HEK293 (cell line): Measurements from ENCODE around the gene EIPR1.

ENCODE experiments used
- CTCF ChIA-PET: fragments of 350-600 bp; formaldehyde crosslinking; extraction: SDS; loops from one replicate; lab custom pipeline; 2021; ENCODE audit warnings: antibody characterized with exemption; lab: Yijun Ruan, JAX
- POLR2A ChIA-PET: fragments of 300-600 bp; formaldehyde crosslinking; extraction: SDS; loops from one replicate; lab custom pipeline; 2020; ENCODE audit warnings: antibody characterized with exemption, inconsistent platforms; lab: Yijun Ruan, JAX
- H3K27ac ChIP-seq: fragments of 200-500 bp; sonication (Bioruptor generic); 2 replicates; pipeline ENCODE4 v1.5.1; 2014; ENCODE audit warnings: low read depth, low read length, control low read depth, inconsistent platforms; ENCODE audit errors: extremely low read depth
- H3K36me3 ChIP-seq, 2 experiments: fragments of 200-500 bp in 1 of 2; sonication (Bioruptor generic) in 1 of 2; 1 replicate in 1 of 2; 2 replicates in 1 of 2; pipeline ENCODE4 v1.5.1; 2014 to 2017; ENCODE audit warnings: inconsistent platforms in 2 of 2, low read length in 2 of 2; ENCODE audit not compliant: control insufficient read depth in 2 of 2, insufficient read depth in 1 of 2
- H3K4me1 ChIP-seq: fragments of 200-500 bp; sonication (Bioruptor generic); 2 replicates; pipeline ENCODE4 v1.5.1; 2014; ENCODE audit warnings: mild to moderate bottlenecking, low read length, inconsistent platforms; ENCODE audit not compliant: control insufficient read depth, insufficient read depth
- H3K4me3 ChIP-seq: 2 replicates; pipeline ENCODE4 v1.5.1; 2011; ENCODE audit warnings: low read depth, mild to moderate bottlenecking, control low read depth, low read length, moderate library complexity
- H3K9me3 ChIP-seq: fragments of 200-500 bp; sonication (Bioruptor generic); 2 replicates; pipeline ENCODE4 v1.5.1; 2014; ENCODE audit warnings: low read depth, low read length, inconsistent platforms; ENCODE audit not compliant: control insufficient read depth, insufficient read depth
- ELK4 ChIP-seq: IDR thresholded peaks from 2 replicates; pipeline ENCODE4 v1.6.1; 2011; ENCODE audit warnings: mild to moderate bottlenecking, low read depth, low read length, borderline replicate concordance
- SALL2 ChIP-seq: fragments of 450-650 bp; formaldehyde crosslinking; IDR thresholded peaks from 2 replicates; pipeline ENCODE4 v1.5.0; 2017; ENCODE audit warnings: missing biosample characterization, mild to moderate bottlenecking, missing genetic modification characterization, borderline replicate concordance
- SETDB1 ChIP-seq: IDR thresholded peaks from one replicate; pipeline ENCODE4 v1.6.1; 2017; ENCODE audit warnings: mild to moderate bottlenecking, low read length, moderate library complexity, mixed read lengths; ENCODE audit not compliant: insufficient read length
- ZBTB8A ChIP-seq: fragments of 450-650 bp; formaldehyde crosslinking; IDR thresholded peaks from 2 replicates; pipeline ENCODE4 v1.5.1; 2016; ENCODE audit warnings: missing biosample characterization, missing genetic modification characterization
- ZEB2 ChIP-seq: fragments of 450-650 bp; formaldehyde crosslinking; IDR thresholded peaks from 2 replicates; pipeline ENCODE4 v1.5.1; 2016; ENCODE audit warnings: missing biosample characterization, missing genetic modification characterization
- ZFP3 ChIP-seq: fragments of 450-650 bp; formaldehyde crosslinking; IDR thresholded peaks from 2 replicates; pipeline ENCODE4 v1.5.1; 2016; ENCODE audit warnings: low read depth, missing biosample characterization, missing genetic modification characterization
- ZNF112 ChIP-seq: fragments of 450-650 bp; formaldehyde crosslinking; IDR thresholded peaks from 2 replicates; pipeline ENCODE4 v1.5.0; 2017; ENCODE audit warnings: missing biosample characterization, missing genetic modification characterization
- ZNF155 ChIP-seq: fragments of 450-650 bp; formaldehyde crosslinking; IDR thresholded peaks from 2 replicates; pipeline ENCODE4 v1.5.1; 2016; ENCODE audit warnings: missing biosample characterization, missing genetic modification characterization
- ZNF16 ChIP-seq: fragments of 450-650 bp; formaldehyde crosslinking; IDR thresholded peaks from 2 replicates; pipeline ENCODE4 v1.5.1; 2016; ENCODE audit warnings: low read depth, missing biosample characterization, missing genetic modification characterization
- ZNF2 ChIP-seq: fragments of 450-650 bp; formaldehyde crosslinking; IDR thresholded peaks from 2 replicates; pipeline ENCODE4 v1.5.1; 2016; ENCODE audit warnings: missing biosample characterization, missing genetic modification characterization
- ZNF549 ChIP-seq: fragments of 450-650 bp; IDR thresholded peaks from 2 replicates; pipeline ENCODE4 v1.5.1; 2018; ENCODE audit warnings: missing biosample characterization, missing genetic modification characterization, mild to moderate bottlenecking, inconsistent platforms, moderate library complexity
- ZNF580 ChIP-seq: fragments of 450-650 bp; formaldehyde crosslinking; IDR thresholded peaks from 2 replicates; pipeline ENCODE4 v1.5.1; 2016; ENCODE audit warnings: missing biosample characterization, missing genetic modification characterization
- ZNF701 ChIP-seq: fragments of 450-650 bp; formaldehyde crosslinking; IDR thresholded peaks from 2 replicates; pipeline ENCODE4 v1.5.1; 2016; ENCODE audit warnings: missing biosample characterization, missing genetic modification characterization
- ZNF843 ChIP-seq: fragments of 450-650 bp; formaldehyde crosslinking; IDR thresholded peaks from 2 replicates; pipeline ENCODE4 v1.5.1; 2016; ENCODE audit warnings: missing biosample characterization, missing genetic modification characterization
- ZXDB ChIP-seq: fragments of 450-650 bp; formaldehyde crosslinking; IDR thresholded peaks from 2 replicates; pipeline ENCODE4 v1.5.1; 2016; ENCODE audit warnings: missing biosample characterization, missing genetic modification characterization
- TF ChIP-seq, protein P1 (sequence below): fragments of 450-650 bp; formaldehyde crosslinking; IDR thresholded peaks from 2 replicates; pipeline ENCODE4 v1.5.1; 2016; ENCODE audit warnings: missing biosample characterization, missing genetic modification characterization
- TF ChIP-seq, protein P2 (sequence below): fragments of 450-650 bp; formaldehyde crosslinking; IDR thresholded peaks from 2 replicates; pipeline ENCODE4 v1.5.1; 2017; ENCODE audit warnings: missing biosample characterization, missing genetic modification characterization

Gene EIPR1

DNA sequence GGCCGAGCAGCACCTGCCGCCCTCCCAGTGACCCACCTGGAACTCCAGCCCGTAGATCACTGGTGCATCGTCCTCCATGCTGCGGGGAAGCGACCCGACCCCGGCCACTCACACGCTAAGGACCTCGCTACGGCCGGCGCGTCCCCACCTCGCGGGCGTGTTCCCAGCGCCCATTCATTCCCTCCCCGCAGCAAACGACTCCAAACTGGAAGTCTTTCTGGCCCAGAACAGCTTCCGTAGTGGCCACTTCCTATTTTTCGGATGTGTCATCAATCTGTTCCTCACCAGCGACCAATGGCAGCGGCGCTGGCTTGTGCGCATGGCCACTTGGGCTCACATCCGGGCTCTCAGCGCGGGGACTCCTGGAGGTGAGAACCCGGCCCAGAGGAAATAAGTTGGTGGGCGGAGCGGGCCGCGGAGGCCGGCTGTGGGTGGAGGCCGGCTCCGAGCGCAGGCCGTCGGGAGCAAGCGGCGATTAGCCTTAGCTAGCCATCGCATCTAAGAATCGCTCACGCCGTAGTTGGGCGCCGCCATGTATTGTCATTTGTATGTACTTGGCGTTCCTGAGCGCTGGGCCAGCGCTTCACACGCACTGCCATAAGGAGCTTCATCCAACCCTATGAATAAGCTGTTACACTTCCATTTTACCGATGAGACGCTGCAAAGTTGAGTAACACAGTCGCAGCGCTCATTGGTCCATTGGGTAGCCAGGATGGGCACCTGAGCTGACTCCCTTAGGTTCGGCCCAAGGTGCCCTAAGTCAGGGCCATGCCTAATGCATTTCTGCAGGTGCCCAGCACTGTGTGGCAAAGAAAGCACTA lies at the start of gene EIPR1 (continued):
- TF ChIP-seq ZNF2 (tag by site-specific recombination) (peak; percentile 79; the same call in 1 of the 2 replicates), ZBTB8A (tag by site-specific recombination) (peak; percentile 33), SALL2 (tag by site-specific recombination) (no peak), ELK4 (no peak; the same call in 1 of the 2 replicates), ZNF16 (no peak), ZNF843 (tag by site-specific recombination) (no peak)
- TF ChIP-seq, protein P1, sequence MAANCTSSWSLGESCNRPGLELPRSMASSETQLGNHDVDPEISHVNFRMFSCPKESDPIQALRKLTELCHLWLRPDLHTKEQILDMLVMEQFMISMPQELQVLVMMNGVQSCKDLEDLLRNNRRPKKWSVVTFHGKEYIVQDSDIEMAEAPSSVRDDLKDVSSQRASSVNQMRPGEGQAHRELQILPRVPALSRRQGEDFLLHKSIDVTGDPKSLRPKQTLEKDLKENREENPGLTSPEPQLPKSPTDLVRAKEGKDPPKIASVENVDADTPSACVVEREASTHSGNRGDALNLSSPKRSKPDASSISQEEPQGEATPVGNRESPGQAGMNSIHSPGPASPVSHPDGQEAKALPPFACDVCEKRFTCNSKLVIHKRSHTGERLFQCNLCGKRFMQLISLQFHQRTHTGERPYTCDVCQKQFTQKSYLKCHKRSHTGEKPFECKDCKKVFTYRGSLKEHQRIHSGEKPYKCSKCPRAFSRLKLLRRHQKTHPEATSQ (tag by site-specific recombination) = no peak

- TF ChIP-seq ZFP3 (tag by site-specific recombination) (no peak), ZNF580 (tag by site-specific recombination) (no peak), ZNF112 (tag by site-specific recombination) (no peak), ZNF155 (tag by site-specific recombination) (no peak), ZXDB (tag by site-specific recombination) (no peak), ZNF701 (tag by site-specific recombination) (no peak), ZEB2 (tag by site-specific recombination) (no peak), ZNF549 (no peak)
- TF ChIP-seq, protein P2, sequence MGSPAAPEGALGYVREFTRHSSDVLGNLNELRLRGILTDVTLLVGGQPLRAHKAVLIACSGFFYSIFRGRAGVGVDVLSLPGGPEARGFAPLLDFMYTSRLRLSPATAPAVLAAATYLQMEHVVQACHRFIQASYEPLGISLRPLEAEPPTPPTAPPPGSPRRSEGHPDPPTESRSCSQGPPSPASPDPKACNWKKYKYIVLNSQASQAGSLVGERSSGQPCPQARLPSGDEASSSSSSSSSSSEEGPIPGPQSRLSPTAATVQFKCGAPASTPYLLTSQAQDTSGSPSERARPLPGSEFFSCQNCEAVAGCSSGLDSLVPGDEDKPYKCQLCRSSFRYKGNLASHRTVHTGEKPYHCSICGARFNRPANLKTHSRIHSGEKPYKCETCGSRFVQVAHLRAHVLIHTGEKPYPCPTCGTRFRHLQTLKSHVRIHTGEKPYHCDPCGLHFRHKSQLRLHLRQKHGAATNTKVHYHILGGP (tag by site-specific recombination) = no peak
- Histone ChIP-seq H3K4me1 (no peaks in the 10 kb centered on the region), H3K36me3 (peaks cover 5 to 76% of the 10 kb centered on the region in 2 experiments; a peak in 2 of 3 replicates), H3K4me3 (no peak overlapping the region), H3K27ac (no peak overlapping the region), H3K9me3 (no peaks in the 10 kb centered on the region)
- POLR2A ChIA-PET = no interaction called here
- CTCF ChIA-PET = interaction anchor here (0.6 to 1.3 kb wide), 4 partner anchors 30 to 260 kb away, joined by 3 to 6 read pairs (median 4); no protein-coding TSS in a partner anchor
These were observed 49.7 kb upstream of the EIPR1 start for GRCh38 chr2:3427272-3427671.

GRCh38 chr2:3426615-3427014 lies 49.0 kb upstream of the EIPR1 start:
- POLR2A ChIA-PET = no interaction called here
- Histone ChIP-seq H3K27ac (no peak overlapping the region), H3K4me3 (no peak overlapping the region)
- CTCF ChIA-PET = interaction anchor here (0.7 to 4.5 kb wide), 3 partner anchors 15 to 1657 kb away, joined by 3 to 55 read pairs (median 3); no protein-coding TSS in a partner anchor
- TF ChIP-seq SETDB1 = no peak
- TF ChIP-seq, all 188 proteins: peak for 0
- peaks cover 5 to 83% of the 10 kb centered on the region in 2 experiments; a peak in 2 of 3 replicates for H3K36me3 ChIP-seq
- no peaks in the 10 kb centered on the region for H3K9me3 ChIP-seq
- no peaks in the 10 kb centered on the region for H3K4me1 ChIP-seq
